Esophagus squamous epithelium (tissue), 5 donors: ENCODE data around the gene CSTPP1. TPM values are rescaled to one million over a fixed set of nuclear protein-coding genes. Genes with fewer than 3 reads are reported as not detected.

Experiments
- DNase-seq: peaks from one replicate; lab custom pipeline; 2025; lab: John Stamatoyannopoulos, UW
- H3K27ac ChIP-seq, 4 donors: fragments of 200-600 bp; sonication (generic); one replicate each; pipeline ENCODE4 v1.5.1; 2016 to 2019; ENCODE audit warnings: mild to moderate bottlenecking in 1 of 4
- H3K27me3 ChIP-seq, 4 donors: fragments of 200-600 bp; sonication (generic); 1 replicate in 3 of 4; 2 replicates in 1 of 4; pipeline versions ENCODE4 v1.5.1 to v1.6.0; 2017 to 2021; ENCODE audit warnings: antibody characterized with exemption in 1 of 4
- H3K36me3 ChIP-seq, 3 donors: fragments of 200-600 bp; sonication (generic); one replicate each; pipeline ENCODE4 v1.5.1; 2016 to 2019
- H3K4me1 ChIP-seq, 3 donors: fragments of 200-600 bp; sonication (generic); one replicate each; pipeline ENCODE4 v1.5.1; 2017 to 2019
- H3K4me3 ChIP-seq, 4 donors: fragments of 200-600 bp; sonication (generic); 1 replicate in 3 of 4; 2 replicates in 1 of 4; pipeline ENCODE4 v1.5.1; 2016 to 2019; ENCODE audit warnings: mild to moderate bottlenecking in 2 of 4, moderate library complexity in 1 of 4
- H3K9me3 ChIP-seq, 3 donors: fragments of 200-600 bp; sonication (generic); one replicate each; pipeline ENCODE4 v1.5.1; 2016 to 2019
- POLR2A ChIP-seq, 4 donors: fragments of 450-650 bp; IDR thresholded peaks; one replicate each; pipeline ENCODE4 v1.6.1; 2017; ENCODE audit warnings: antibody characterized with exemption in 4 of 4, mild to moderate bottlenecking in 4 of 4, moderate library complexity in 3 of 4
- WGBS, 2 donors: methylation state at CpG; one replicate each; pipeline ENCODE4 v1.1.5; 2018; 5-methylcytosine and 5-hydroxymethylcytosine counted together
- intact Hi-C: fragments of 100-400 bp; cut with DNase I; formaldehyde crosslinking; loops from one replicate; pipeline ENCODE4 v1.15.0; 2022
- total RNA-seq, 4 donors: library from RNA; depleted of rRNA; stranded (reverse); fragments of >200 nt; gene quantifications; one replicate each; pipeline ENCODE4 v1.1.0, GENCODE V29; 2016
- TF ChIP-seq, protein P1 (sequence below), 6 experiments: fragments of 450-650 bp in 4 of 6; fragments of 200-600 bp in 2 of 6; sonication (generic) in 2 of 6; IDR thresholded peaks; one replicate each; pipeline ENCODE4 v1.5.1; 2016 to 2019; ENCODE audit warnings: antibody characterized with exemption in 6 of 6, mild to moderate bottlenecking in 4 of 6, moderate library complexity in 4 of 6
- donor health status: DM: yes; HTN: yes; CAD: no.

Gene CSTPP1
- total RNA-seq, 4 donors from 2014 or later, result 9.4 to 19.6 (median 16.4) TPM

DNA sequence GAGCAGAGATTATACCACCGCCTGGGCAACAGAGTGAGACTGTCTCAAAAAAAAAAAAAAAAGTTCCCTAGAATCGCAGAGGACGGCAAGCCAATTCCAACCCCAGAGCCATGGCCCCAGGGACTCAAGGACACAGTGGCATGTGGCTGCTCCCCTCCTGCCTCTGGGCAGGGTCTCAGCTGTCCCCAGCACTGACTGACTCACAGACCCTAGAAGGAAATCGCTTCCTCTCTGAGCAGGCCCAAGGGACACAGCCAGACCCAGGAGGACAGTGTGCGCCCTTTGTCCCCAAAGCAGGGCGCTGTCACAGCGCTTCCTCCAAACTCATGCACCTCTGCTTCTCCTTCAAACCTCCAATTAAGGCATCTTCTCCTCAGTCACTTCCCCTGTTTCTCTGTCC lies 247.4 kb downstream of the CSTPP1 start:
- Histone ChIP-seq H3K4me1 (peaks cover 27 to 63% (median 30%) of the 10 kb centered on the region in 3 donors), H3K9me3 (no peaks in the 10 kb centered on the region), H3K36me3 (peaks cover 0 to 47% (median 8%) of the 10 kb centered on the region in 3 donors), H3K27ac (peak overlapping the region; percentile 92 to 98 (median 98)), H3K27me3 (peaks cover 0 to 17% (median 0%) of the 10 kb centered on the region in 4 donors), H3K4me3 (peak overlapping the region in 1 of 4 donors; percentile 94)
- no peak for DNase-seq
- WGBS, 2 donors, result 63 to 70% methylated on average over 5 to 7 of the region's 7 CpGs
- TF ChIP-seq POLR2A (IDR thresholded peaks at IDR 0.05), result no peak
- TF ChIP-seq, protein P1, sequence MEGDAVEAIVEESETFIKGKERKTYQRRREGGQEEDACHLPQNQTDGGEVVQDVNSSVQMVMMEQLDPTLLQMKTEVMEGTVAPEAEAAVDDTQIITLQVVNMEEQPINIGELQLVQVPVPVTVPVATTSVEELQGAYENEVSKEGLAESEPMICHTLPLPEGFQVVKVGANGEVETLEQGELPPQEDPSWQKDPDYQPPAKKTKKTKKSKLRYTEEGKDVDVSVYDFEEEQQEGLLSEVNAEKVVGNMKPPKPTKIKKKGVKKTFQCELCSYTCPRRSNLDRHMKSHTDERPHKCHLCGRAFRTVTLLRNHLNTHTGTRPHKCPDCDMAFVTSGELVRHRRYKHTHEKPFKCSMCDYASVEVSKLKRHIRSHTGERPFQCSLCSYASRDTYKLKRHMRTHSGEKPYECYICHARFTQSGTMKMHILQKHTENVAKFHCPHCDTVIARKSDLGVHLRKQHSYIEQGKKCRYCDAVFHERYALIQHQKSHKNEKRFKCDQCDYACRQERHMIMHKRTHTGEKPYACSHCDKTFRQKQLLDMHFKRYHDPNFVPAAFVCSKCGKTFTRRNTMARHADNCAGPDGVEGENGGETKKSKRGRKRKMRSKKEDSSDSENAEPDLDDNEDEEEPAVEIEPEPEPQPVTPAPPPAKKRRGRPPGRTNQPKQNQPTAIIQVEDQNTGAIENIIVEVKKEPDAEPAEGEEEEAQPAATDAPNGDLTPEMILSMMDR (IDR thresholded peaks at IDR 0.05), result no peak
- intact Hi-C loops, result loop anchor here (5.0 kb wide), 2 partner anchors 33 to 83 kb away; no protein-coding TSS in a partner anchor

DNA sequence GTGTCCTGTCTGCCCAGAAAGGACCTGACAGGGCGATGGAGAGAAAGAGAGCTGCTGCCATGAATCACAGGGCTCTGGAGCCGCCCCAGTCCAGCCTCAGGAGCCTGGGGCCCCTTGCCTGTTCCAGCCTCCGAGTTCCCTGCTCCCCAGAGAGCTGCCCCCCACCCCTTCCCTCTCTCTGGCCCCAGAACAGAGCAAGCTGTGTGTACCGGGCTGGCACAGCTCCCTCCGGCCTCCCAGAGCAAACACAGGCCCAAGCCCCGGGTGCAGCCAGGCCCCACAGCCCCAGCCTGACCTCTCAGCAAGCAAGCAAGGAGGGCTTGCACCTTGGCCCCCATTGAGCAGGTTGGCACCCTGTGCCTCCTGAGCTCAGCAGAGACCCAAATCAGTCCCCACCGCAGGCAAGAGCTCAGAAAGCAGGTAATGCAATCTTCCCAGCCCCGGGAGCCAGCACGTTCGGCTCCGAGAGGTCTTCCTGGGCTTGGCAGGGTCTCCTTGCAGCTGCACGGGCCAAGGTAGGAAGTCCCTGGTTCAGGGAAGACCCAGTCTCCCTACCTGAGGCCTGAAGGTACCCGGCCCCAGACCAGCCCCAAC lies 248.2 kb downstream of the CSTPP1 start:
- WGBS, 2 donors, result 8% methylated on average over 6 of the region's 13 CpGs; no CpG with 5 or more reads in 1 of the 2 donors
- H3K9me3 ChIP-seq, result no peaks in the 10 kb centered on the region
- TF ChIP-seq, protein P1 (IDR thresholded peaks at IDR 0.05), result no peak
- TF ChIP-seq POLR2A (IDR thresholded peaks at IDR 0.05), result no peak
- peaks cover 27 to 67% (median 30%) of the 10 kb centered on the region in 3 donors for H3K4me1 ChIP-seq
- peak overlapping the region; percentile 92 to 98 (median 98) for H3K27ac ChIP-seq
- H3K27me3 ChIP-seq, result peaks cover 0 to 17% (median 0%) of the 10 kb centered on the region in 4 donors
- intact Hi-C loops, result loop anchor here (5.0 kb wide), 2 partner anchors 32 to 82 kb away; no protein-coding TSS in a partner anchor
- H3K4me3 ChIP-seq, result peak overlapping the region; percentile 74 to 94 (median 78)
- DNase-seq, result no peak
- H3K36me3 ChIP-seq, result peaks cover 0 to 39% (median 8%) of the 10 kb centered on the region in 3 donors

DNA sequence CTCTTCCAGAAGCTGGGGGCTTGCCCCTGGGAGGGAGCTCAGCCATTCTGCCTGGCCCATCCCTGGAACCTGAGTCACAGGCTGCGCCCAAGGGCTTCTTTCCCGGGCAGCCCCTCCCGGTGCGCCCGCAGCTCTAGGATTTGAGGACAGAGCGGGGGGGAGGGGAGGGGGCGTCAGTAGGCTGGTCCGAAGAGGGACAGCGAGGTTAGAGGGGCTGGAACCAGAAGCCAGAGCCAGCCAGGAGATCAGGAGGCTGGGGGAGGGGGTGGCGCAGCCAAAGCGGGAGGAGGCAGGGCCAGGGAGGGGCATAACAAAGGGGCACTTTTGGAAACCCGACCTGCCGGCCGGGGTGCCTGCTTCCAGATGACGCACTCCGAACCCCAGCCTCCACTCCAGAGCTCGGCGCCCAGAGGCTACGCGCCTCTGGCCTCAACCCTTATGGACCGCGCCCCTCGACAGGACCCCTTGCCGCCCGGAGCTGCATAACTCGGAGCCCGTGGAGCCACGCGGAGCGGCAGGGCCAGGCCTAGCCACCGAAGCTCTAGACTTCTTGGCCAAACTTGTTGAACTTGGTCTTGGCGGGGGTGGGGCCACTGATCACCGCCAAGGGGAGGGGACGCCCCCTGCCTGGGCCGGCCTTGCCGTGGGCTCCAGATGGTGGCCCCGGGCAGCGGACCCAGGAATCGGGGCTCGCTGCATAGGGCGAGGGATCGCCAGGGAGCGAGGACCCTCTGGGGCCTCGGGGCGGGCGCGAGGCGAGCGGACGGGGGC lies 248.9 kb downstream of the CSTPP1 start:
- Histone ChIP-seq H3K36me3 (peaks cover 0 to 32% (median 1%) of the 10 kb centered on the region in 3 donors), H3K27me3 (peaks cover 0 to 17% (median 0%) of the 10 kb centered on the region in 4 donors), H3K4me3 (peak overlapping the region; percentile 74 to 94 (median 78)), H3K4me1 (peaks cover 27 to 67% (median 30%) of the 10 kb centered on the region in 3 donors), H3K9me3 (no peaks in the 10 kb centered on the region), H3K27ac (peak overlapping the region; percentile 92 to 98 (median 98))
- DNase-seq, result no peak
- 0% methylated on average over 7 of the region's 50 CpGs; no CpG with 5 or more reads in 1 of the 2 donors for WGBS, 2 donors
- TF ChIP-seq POLR2A (IDR thresholded peaks at IDR 0.05), result peak in 2 of 4 donors; percentile 52 to 79
- TF ChIP-seq, protein P1 (IDR thresholded peaks at IDR 0.05), result peak in 1 of 6 experiments; percentile 2
- intact Hi-C loops, result no loop called here

DNA sequence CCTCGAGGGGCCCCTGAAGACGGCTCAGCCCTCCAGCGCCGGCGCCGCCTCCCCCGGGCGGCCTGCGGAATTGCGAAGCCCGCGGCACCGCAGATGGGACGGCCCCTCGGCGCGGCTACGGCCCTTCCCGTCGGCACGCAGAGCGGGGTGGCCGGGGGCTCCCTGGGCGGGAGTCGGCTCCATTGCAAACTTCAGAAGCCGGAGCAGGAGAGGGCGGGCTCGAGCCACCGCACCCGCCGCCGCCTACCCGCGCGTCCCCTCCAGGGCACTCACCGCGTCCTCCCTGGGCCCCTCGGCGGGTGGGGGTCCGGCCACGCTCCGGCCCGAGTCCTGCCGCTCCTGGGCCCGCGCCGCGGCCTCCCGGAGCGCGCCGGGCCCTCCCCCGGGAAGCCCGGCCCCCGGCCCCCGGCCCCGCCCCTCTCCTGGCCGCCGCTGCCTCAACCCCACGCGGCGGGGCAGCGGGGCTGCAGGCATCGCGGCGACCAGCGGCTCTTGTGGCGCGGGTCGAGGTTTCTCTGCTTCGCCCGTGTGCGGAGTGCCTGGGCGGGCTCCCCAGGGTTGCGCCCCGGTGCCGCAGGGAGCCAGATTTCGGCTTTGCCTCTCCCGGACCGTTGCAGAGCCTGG lies 249.6 kb downstream of the CSTPP1 start, which contains the start of gene PACSIN3:
Gene PACSIN3 (minus strand): TSS at position 359 of the 624 bp plus-strand sequence. CDS start 3,707 bp downstream, outside the sequence.
- Histone ChIP-seq H3K4me1 (peaks cover 27 to 67% (median 30%) of the 10 kb centered on the region in 3 donors), H3K27me3 (peaks cover 0 to 17% (median 0%) of the 10 kb centered on the region in 4 donors), H3K36me3 (peaks cover 0 to 25% (median 0%) of the 10 kb centered on the region in 3 donors), H3K4me3 (peak within 1 kb of the TSS; percentile 74 to 94 (median 78)), H3K27ac (peak within 1 kb of the TSS; percentile 92 to 98 (median 98)), H3K9me3 (no peaks in the 10 kb centered on the region)
- TF ChIP-seq, protein P1 (IDR thresholded peaks at IDR 0.05), result peak in 2 of 6 experiments; percentile 17 to 28
- peak in 1 of 4 donors; percentile 61 for TF ChIP-seq POLR2A (IDR thresholded peaks at IDR 0.05)
- no peak for DNase-seq
- intact Hi-C loops, result no loop called here
- WGBS, 2 donors, result no CpG with 5 or more reads among the region's 80 CpGs
